Measurements from ENCODE around the gene TMEM200A.

TMEM200A gene

DNA sequence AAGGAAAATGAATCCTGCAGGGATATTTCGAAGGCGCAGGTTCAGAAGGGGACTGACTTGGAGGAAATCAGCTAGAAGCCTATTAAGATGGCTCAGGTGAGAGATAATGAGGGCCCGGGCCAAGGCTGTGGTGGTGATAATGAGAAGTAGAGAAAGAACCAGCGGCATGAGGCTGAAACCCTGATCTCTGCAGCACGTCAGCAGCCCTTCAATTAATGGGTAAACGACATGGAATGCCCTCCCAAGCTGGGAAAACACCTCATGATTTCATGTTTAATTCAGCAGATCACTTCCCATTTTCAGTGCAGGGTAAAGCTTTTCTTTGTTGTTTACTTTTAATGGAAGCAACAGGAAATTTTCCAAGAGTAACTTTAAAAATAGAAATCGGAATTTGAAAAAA is 104.9 kb downstream of the TMEM200A start:
- H3K9me3 Mint-ChIP-seq = peaks cover 10% of the 10 kb centered on the region
- no peak overlapping the region for H3K4me3 Mint-ChIP-seq
- DNase-seq = no peak
- no peaks in the 10 kb centered on the region for H3K36me3 Mint-ChIP-seq (ENCODE audit: low read depth)
- no peak overlapping the region for H3K27ac Mint-ChIP-seq
- H3K4me1 Mint-ChIP-seq = no peaks in the 10 kb centered on the region
- H3K27me3 Mint-ChIP-seq (ENCODE audit: low read depth, poor library complexity) = peaks cover 8% of the 10 kb centered on the region
- TF ChIP-seq, protein P1, sequence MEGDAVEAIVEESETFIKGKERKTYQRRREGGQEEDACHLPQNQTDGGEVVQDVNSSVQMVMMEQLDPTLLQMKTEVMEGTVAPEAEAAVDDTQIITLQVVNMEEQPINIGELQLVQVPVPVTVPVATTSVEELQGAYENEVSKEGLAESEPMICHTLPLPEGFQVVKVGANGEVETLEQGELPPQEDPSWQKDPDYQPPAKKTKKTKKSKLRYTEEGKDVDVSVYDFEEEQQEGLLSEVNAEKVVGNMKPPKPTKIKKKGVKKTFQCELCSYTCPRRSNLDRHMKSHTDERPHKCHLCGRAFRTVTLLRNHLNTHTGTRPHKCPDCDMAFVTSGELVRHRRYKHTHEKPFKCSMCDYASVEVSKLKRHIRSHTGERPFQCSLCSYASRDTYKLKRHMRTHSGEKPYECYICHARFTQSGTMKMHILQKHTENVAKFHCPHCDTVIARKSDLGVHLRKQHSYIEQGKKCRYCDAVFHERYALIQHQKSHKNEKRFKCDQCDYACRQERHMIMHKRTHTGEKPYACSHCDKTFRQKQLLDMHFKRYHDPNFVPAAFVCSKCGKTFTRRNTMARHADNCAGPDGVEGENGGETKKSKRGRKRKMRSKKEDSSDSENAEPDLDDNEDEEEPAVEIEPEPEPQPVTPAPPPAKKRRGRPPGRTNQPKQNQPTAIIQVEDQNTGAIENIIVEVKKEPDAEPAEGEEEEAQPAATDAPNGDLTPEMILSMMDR (IDR thresholded peaks at IDR 0.05) = no peak

DNA sequence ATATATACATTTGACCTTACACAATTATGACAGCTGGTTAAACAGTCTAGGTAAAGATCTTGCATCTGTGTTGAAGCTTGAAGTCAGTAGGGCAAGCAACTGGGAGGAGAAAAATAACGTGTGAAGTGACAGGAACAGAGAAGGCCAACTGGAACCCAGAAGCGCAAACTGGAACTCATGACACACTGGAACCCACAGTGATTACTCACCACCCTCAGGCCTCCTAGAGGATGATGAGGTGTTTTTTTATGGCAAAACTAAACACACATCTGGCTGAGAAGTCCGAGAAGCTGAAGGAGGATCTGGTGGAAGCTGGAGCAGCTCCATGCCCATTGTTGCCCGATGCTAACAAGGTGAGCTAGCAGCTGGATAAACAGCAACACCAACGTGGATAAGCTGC is 108.1 kb downstream of the TMEM200A start:
- no peak for DNase-seq
- Mint-ChIP-seq H3K4me1 (no peaks in the 10 kb centered on the region), H3K4me3 (no peak overlapping the region), H3K27ac (no peak overlapping the region), H3K27me3 (ENCODE audit: low read depth, poor library complexity) (peaks cover 5% of the 10 kb centered on the region), H3K36me3 (ENCODE audit: low read depth) (peaks cover 6% of the 10 kb centered on the region), H3K9me3 (peaks cover 20% of the 10 kb centered on the region)
- TF ChIP-seq, protein P1 (IDR thresholded peaks at IDR 0.05) = no peak

DNA sequence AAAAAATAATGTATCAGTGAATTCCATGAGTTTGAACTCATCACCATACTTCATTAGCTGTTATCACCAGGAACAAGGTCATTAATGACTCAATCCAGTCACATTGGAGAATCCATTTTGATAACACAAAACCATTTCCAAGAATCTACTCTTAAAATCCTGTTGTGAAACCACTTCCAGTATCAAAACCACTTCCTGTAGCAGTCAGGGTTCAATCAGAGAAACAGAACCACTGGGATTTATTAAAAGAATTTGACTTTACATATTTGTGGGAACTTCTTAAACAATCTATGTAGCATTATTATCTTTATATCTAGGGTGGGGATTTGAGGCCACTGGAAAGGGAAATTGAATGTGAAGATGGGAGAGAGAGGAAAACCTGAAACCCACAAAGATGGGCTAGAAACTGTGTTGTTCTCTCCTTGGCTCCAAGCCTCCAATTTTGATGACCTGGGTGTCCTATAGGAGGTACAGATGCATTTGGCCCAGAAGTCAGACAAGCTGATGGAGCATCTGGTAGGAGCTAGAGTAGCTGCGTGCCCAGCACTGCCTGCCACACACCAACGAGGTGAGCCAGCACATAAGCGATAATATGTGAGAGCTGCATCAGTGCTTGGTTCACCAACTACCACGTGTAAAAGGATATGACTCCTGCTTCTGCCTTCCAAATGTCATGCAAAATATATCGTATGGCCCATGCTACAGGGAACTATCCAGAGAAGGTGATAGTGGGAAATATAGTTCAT is 117.0 kb downstream of the TMEM200A start:
- no peak for DNase-seq
- no peaks in the 10 kb centered on the region for H3K36me3 Mint-ChIP-seq (ENCODE audit: low read depth)
- H3K9me3 Mint-ChIP-seq = peaks cover 8% of the 10 kb centered on the region
- no peak overlapping the region for H3K27ac Mint-ChIP-seq
- peaks cover 5% of the 10 kb centered on the region for H3K27me3 Mint-ChIP-seq (ENCODE audit: low read depth, poor library complexity)
- TF ChIP-seq, protein P1 (IDR thresholded peaks at IDR 0.05) = no peak
- H3K4me1 Mint-ChIP-seq = no peaks in the 10 kb centered on the region
- H3K4me3 Mint-ChIP-seq = no peak overlapping the region

DNA sequence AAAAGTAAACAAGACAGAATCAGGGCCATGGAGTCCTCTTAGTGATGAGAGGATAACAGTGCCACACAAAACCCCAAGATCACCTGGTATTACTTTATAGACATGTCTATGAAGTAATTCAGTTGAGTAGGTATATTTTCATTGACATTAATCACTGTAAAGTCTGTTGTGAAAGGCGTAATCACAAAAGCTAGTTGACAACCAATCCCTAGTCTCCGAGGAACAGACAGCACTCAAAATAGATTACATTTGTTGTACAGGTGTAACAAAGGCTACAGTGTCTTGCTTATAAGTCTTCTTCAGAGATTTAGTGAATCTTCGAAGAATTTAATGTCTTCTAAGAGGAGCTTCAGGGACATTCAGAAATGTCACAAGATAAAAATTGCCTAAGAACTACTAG is 120.1 kb downstream of the TMEM200A start:
- no peaks in the 10 kb centered on the region for H3K36me3 Mint-ChIP-seq (ENCODE audit: low read depth)
- H3K27me3 Mint-ChIP-seq (ENCODE audit: low read depth, poor library complexity) = peaks cover 3% of the 10 kb centered on the region
- DNase-seq = no peak
- no peak overlapping the region for H3K27ac Mint-ChIP-seq
- no peaks in the 10 kb centered on the region for H3K4me1 Mint-ChIP-seq
- H3K9me3 Mint-ChIP-seq = peaks cover 8% of the 10 kb centered on the region
- no peak overlapping the region for H3K4me3 Mint-ChIP-seq
- TF ChIP-seq, protein P1 (IDR thresholded peaks at IDR 0.05) = no peak

DNA sequence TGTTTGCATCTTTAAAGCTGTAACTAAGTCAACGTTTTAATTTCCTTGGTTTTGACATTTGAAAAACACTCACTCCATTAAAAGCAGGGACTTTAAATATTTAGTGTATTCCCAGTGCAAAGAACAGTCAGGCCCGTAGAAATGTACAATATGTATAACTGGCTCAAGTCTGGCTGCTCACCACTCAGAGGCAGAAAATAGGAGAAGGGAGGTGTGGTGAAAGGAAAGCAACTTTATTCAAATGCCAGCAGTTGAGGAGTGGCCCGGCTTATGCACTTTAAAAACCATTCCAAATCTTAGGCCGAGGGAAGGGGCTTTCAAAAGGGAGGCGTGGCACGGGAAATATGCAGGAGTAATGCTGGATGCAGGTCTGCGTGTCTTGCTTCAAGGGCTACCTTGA is 120.6 kb downstream of the TMEM200A start:
- Mint-ChIP-seq H3K27me3 (ENCODE audit: low read depth, poor library complexity) (peaks cover 3% of the 10 kb centered on the region), H3K36me3 (ENCODE audit: low read depth) (no peaks in the 10 kb centered on the region), H3K4me3 (no peak overlapping the region), H3K27ac (peak overlapping the region; percentile 81), H3K4me1 (no peaks in the 10 kb centered on the region), H3K9me3 (peaks cover 8% of the 10 kb centered on the region)
- no peak for DNase-seq
- TF ChIP-seq, protein P1 (IDR thresholded peaks at IDR 0.05) = no peak

DNA sequence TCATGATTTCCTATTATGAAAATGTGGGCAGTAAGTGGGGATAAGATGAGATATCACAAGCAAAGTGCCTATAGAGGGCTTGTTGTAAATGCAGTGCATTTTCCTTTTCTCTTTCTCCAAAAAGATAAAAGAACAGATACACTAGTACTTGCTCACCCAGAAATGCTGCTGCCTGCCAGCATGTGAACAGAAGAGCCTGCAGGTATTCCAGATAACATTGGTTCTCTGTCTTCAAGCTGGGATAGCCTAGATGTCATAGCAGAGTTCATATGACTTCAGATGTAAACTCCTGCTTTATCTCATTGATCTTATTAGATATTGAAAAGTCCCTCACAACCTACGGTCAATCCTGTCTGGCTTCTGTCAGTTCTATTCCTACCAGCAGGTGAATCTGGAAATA is 123.7 kb downstream of the TMEM200A start:
- no peak for DNase-seq
- no peaks in the 10 kb centered on the region for H3K4me1 Mint-ChIP-seq
- TF ChIP-seq, protein P1 (IDR thresholded peaks at IDR 0.05) = no peak
- H3K4me3 Mint-ChIP-seq = no peak overlapping the region
- peaks cover 6% of the 10 kb centered on the region for H3K27me3 Mint-ChIP-seq (ENCODE audit: low read depth, poor library complexity)
- H3K9me3 Mint-ChIP-seq = peaks cover 15% of the 10 kb centered on the region
- no peak overlapping the region for H3K27ac Mint-ChIP-seq
- no peaks in the 10 kb centered on the region for H3K36me3 Mint-ChIP-seq (ENCODE audit: low read depth)

Data from nephron progenitor cell (in vitro differentiated cells).